ENCODE results near the gene NELL1.

NELL1 gene

GRCh38 chr11:21405422-21405821 is 736.0 kb downstream of the NELL1 start:
- TF ChIP-seq CTCF (IDR thresholded peaks at IDR 0.05): no peak

GRCh38 chr11:21410513-21410912 is 741.1 kb downstream of the NELL1 start:
- no peak for TF ChIP-seq CTCF (IDR thresholded peaks at IDR 0.05)

- TF ChIP-seq CTCF (IDR thresholded peaks at IDR 0.05): no peak
These were observed 741.7 kb downstream of the NELL1 start for GRCh38 chr11:21411104-21411503.

- TF ChIP-seq CTCF (IDR thresholded peaks at IDR 0.05): no peak
These were observed 742.2 kb downstream of the NELL1 start for GRCh38 chr11:21411597-21411996.

- TF ChIP-seq CTCF (IDR thresholded peaks at IDR 0.05): no peak
These were observed 743.4 kb downstream of the NELL1 start for GRCh38 chr11:21412652-21413383.

GRCh38 chr11:21414953-21415352 is 745.6 kb downstream of the NELL1 start:
- no peak for TF ChIP-seq CTCF (IDR thresholded peaks at IDR 0.05)

- TF ChIP-seq CTCF (IDR thresholded peaks at IDR 0.05): no peak
These were observed 746.2 kb downstream of the NELL1 start for GRCh38 chr11:21415606-21416005.

All from LNCAP (cell line).